ENCODE measurements around the gene ATRN.

- TF ChIP-seq CTCF (conservative IDR thresholded peaks at IDR 0.05; ENCODE audit: low read length) (no peak), EZH2phosphoT487 (IDR thresholded peaks at IDR 0.05; ENCODE audit: borderline replicate concordance, low read depth, low read length) (no peak)
Measured at GRCh38 chr20:3686421-3686820, 215.6 kb downstream of the ATRN start.

Measured in OCI-LY7 (cell line).